Suprapubic skin (tissue), 4 donors: ENCODE data around the gene SLC35B1.

Source experiments
- CTCF ChIP-seq, 2 donors: fragments of 200-600 bp in 1 of 2; fragments of 450-650 bp in 1 of 2; sonication (generic) in 1 of 2; IDR thresholded peaks; one replicate each; pipeline ENCODE4 v1.5.1; 2016 to 2019; ENCODE audit warnings: antibody characterized with exemption in 2 of 2, mild to moderate bottlenecking in 1 of 2, moderate library complexity in 1 of 2
- EP300 ChIP-seq: sonication (generic); formaldehyde crosslinking; IDR thresholded peaks from one replicate; pipeline ENCODE4 v1.6.1; 2017; ENCODE audit warnings: antibody characterized with exemption
- POLR2A ChIP-seq, 2 donors: fragments of 450-650 bp; IDR thresholded peaks; one replicate each; pipeline ENCODE4 v1.6.1; 2017; ENCODE audit warnings: antibody characterized with exemption in 2 of 2, mild to moderate bottlenecking in 2 of 2, moderate library complexity in 2 of 2
- POLR2AphosphoS5 ChIP-seq, 3 donors: sonication (generic); formaldehyde crosslinking; IDR thresholded peaks; one replicate each; pipeline ENCODE4 v1.6.1; 2017; ENCODE audit warnings: antibody characterized with exemption in 3 of 3

GRCh38 chr17:49691677-49692191, 16.0 kb downstream of the SLC35B1 start:
- no peak for TF ChIP-seq POLR2AphosphoS5 (IDR thresholded peaks at IDR 0.05)
- TF ChIP-seq CTCF (IDR thresholded peaks at IDR 0.05) = no peak
- no peak for TF ChIP-seq POLR2A (IDR thresholded peaks at IDR 0.05)
- no peak for TF ChIP-seq EP300
